Body of pancreas (tissue), 4 donors: ENCODE measurements around the gene GRK4. TPM values are rescaled to one million over a fixed set of nuclear protein-coding genes. Genes with fewer than 3 reads are reported as not detected.

Experiments used
- ATAC-seq: fragments of 150-250 bp; one replicate; pipeline ENCODE4 v1.9.1; 2016
- DNase-seq, 4 donors: peaks; one replicate each; pipeline ENCODE4 v3.0.0-alpha.2; 2019
- H3K27ac ChIP-seq, 4 donors: fragments of 200-600 bp; sonication (generic); 1 replicate in 3 of 4; 2 replicates in 1 of 4; pipeline versions ENCODE4 v1.5.1 to v1.6.1; 2016 to 2019; ENCODE audit warnings: mild to moderate bottlenecking in 1 of 4, mixed read lengths in 1 of 4, moderate library complexity in 1 of 4
- H3K27me3 ChIP-seq, 2 donors: fragments of 200-600 bp; sonication (generic); one replicate each; pipeline ENCODE4 v1.6.0; 2016; ENCODE audit warnings: mild to moderate bottlenecking in 1 of 2
- H3K36me3 ChIP-seq, 2 donors: fragments of 200-600 bp; sonication (generic); replicated peaks in 1 of 2; 2 replicates each; pipeline ENCODE4 v1.5.1; 2016; ENCODE audit warnings: low read depth in 2 of 2; ENCODE audit not compliant: insufficient read depth in 1 of 2
- H3K4me1 ChIP-seq: fragments of 200-600 bp; sonication (generic); one replicate; pipeline ENCODE4 v1.6.0; 2016
- H3K4me3 ChIP-seq, 2 donors: fragments of 200-600 bp; sonication (generic); 1 replicate in 1 of 2; 2 replicates in 1 of 2; pipeline ENCODE4 v1.5.1; 2016 to 2019
- H3K9me3 ChIP-seq, 3 donors: fragments of 200-600 bp; sonication (generic); 1 replicate in 2 of 3; 2 replicates in 1 of 3; pipeline ENCODE4 v1.5.1; 2016
- POLR2A ChIP-seq, 3 donors: fragments of 450-650 bp; IDR thresholded peaks; one replicate each; pipeline ENCODE4 v1.6.1; 2016; ENCODE audit warnings: antibody characterized with exemption in 3 of 3, mild to moderate bottlenecking in 2 of 3
- WGBS, 2 donors: methylation state at CpG; one replicate each; pipeline ENCODE4 v1.1.5; 2017; 5-methylcytosine and 5-hydroxymethylcytosine counted together
- intact Hi-C: fragments of 100-400 bp; cut with DNase I; formaldehyde crosslinking; loops from one replicate; pipeline ENCODE4 v1.15.1; 2023
- total RNA-seq, 2 donors: library from RNA; depleted of rRNA; stranded (reverse); fragments of >200 nt; gene quantifications; one replicate each; pipeline ENCODE4 v1.1.0, GENCODE V29; 2016
- TF ChIP-seq, protein P1 (sequence below), 7 experiments: fragments of 450-650 bp in 4 of 7; fragments of 200-600 bp in 3 of 7; sonication (generic) in 3 of 7; IDR thresholded peaks; one replicate each; pipeline ENCODE4 v1.5.1; 2016 to 2019; ENCODE audit warnings: antibody characterized with exemption in 7 of 7

GRK4 gene
- total RNA-seq, 2 donors from 2014 or later, result 6.5 to 14.5 TPM

DNA sequence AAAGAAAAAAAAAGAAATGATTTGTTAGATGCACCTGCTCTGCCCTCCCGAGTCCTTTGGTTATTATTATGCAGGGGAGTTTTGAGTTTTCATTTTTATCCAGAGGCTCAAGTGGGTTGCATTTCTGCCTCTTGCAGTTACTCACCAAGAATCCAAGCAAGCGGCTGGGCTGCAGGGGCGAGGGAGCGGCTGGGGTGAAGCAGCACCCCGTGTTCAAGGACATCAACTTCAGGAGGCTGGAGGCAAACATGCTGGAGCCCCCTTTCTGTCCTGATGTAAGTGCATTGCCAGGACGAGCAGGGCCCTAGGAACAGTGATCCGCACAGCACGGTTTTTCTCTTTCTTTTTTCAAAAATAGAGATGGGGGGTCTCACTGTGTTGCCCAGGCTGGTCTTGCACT is 71.9 kb downstream of the GRK4 start:
- Histone ChIP-seq H3K27me3 (no peaks in the 10 kb centered on the region), H3K4me3 (no peak overlapping the region), H3K27ac (no peak overlapping the region), H3K4me1 (peaks cover 7% of the 10 kb centered on the region), H3K36me3 (no peaks in the 10 kb centered on the region), H3K9me3 (no peaks in the 10 kb centered on the region)
- ATAC-seq (no peak), DNase-seq (no peak)
- WGBS, 2 donors, result 82 to 85% methylated on average over 8 of the region's 8 CpGs
- intact Hi-C loops, result loop anchor here (10.0 kb wide), 2 partner anchors 50 to 270 kb away; no protein-coding TSS in a partner anchor
- TF ChIP-seq, protein P1, sequence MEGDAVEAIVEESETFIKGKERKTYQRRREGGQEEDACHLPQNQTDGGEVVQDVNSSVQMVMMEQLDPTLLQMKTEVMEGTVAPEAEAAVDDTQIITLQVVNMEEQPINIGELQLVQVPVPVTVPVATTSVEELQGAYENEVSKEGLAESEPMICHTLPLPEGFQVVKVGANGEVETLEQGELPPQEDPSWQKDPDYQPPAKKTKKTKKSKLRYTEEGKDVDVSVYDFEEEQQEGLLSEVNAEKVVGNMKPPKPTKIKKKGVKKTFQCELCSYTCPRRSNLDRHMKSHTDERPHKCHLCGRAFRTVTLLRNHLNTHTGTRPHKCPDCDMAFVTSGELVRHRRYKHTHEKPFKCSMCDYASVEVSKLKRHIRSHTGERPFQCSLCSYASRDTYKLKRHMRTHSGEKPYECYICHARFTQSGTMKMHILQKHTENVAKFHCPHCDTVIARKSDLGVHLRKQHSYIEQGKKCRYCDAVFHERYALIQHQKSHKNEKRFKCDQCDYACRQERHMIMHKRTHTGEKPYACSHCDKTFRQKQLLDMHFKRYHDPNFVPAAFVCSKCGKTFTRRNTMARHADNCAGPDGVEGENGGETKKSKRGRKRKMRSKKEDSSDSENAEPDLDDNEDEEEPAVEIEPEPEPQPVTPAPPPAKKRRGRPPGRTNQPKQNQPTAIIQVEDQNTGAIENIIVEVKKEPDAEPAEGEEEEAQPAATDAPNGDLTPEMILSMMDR (IDR thresholded peaks at IDR 0.05), result no peak
- no peak for TF ChIP-seq POLR2A (IDR thresholded peaks at IDR 0.05)

DNA sequence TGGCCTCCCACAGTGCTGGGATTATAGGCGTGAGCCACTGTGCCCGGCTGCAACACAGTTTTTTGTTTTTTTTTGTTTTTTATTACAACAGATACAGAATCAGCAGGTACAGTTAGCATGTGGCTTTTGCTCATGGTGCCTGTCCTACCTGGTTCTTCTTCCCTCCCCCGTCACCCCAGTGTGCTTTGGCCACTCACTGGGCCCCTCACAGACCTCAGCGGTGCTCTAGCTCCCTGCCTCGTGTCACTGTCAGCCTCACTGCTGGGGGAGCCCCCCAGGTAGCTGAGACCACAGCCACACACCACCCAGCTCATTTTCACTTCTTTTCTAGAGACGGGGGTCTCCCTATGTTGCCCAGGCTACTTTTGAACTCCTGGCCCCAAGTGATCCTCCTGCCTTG is 72.3 kb downstream of the GRK4 start:
- no peak for ATAC-seq
- TF ChIP-seq POLR2A (IDR thresholded peaks at IDR 0.05), result no peak
- TF ChIP-seq, protein P1 (IDR thresholded peaks at IDR 0.05), result no peak
- WGBS, 2 donors, result 88 to 94% methylated on average over 6 of the region's 6 CpGs
- no peak overlapping the region for H3K4me3 ChIP-seq
- H3K27me3 ChIP-seq, result no peaks in the 10 kb centered on the region
- H3K4me1 ChIP-seq, result peaks cover 7% of the 10 kb centered on the region
- no peak for DNase-seq
- H3K36me3 ChIP-seq, result no peaks in the 10 kb centered on the region
- no peaks in the 10 kb centered on the region for H3K9me3 ChIP-seq
- no peak overlapping the region for H3K27ac ChIP-seq
- intact Hi-C loops, result loop anchor here (10.0 kb wide), 2 partner anchors 51 to 271 kb away; no protein-coding TSS in a partner anchor

DNA sequence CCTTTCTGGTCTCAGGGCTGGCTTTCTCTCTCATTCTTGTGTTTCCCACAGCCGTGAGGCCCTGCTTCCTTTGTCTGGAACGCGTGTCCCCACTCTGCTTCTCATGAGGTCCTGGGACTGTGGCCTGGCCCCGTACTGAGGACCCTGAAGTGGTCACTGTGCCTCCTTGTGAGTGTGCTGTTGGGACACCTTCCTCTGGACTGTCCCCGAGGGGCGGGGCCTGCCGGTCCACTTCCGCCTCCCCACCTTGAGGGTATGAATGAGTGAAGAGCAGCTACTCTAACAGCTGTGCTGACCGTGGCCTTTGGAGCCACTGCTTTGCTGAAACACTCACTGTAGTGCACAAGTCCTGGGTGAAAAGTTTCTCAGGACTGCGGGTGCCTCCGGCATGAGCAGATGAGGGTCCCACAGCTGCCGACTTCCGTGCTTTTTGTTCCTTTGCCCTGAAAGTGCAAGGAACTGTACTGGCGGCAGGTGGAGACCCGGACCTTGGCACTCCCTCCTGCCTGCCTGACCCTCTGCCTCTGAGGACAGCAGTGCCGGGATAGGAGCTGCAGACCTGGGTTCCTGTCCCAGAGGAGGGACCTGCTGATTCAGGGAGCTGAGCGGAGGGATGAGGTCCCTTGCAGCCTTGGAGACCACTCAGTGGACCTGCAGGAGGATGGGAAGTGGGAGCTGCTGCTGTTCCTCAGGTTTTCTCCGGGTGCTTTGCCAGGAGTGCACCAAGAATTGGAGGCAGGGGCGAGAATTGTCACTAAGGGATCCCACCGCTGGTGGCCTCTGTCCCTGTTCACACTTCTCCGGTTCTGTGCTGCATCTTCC is 73.0 kb downstream of the GRK4 start:
- ATAC-seq, result no peak
- TF ChIP-seq, protein P1 (IDR thresholded peaks at IDR 0.05), result no peak
- TF ChIP-seq POLR2A (IDR thresholded peaks at IDR 0.05), result no peak
- no peak for DNase-seq
- 87 to 88% methylated on average over 12 to 20 of the region's 21 CpGs for WGBS, 2 donors
- no peaks in the 10 kb centered on the region for H3K9me3 ChIP-seq
- H3K4me3 ChIP-seq, result no peak overlapping the region
- no peak overlapping the region for H3K27ac ChIP-seq
- H3K36me3 ChIP-seq, result no peaks in the 10 kb centered on the region
- peaks cover 7% of the 10 kb centered on the region for H3K4me1 ChIP-seq
- H3K27me3 ChIP-seq, result no peaks in the 10 kb centered on the region
- intact Hi-C loops, result loop anchor here (10.0 kb wide), 2 partner anchors 52 to 272 kb away; no protein-coding TSS in a partner anchor

DNA sequence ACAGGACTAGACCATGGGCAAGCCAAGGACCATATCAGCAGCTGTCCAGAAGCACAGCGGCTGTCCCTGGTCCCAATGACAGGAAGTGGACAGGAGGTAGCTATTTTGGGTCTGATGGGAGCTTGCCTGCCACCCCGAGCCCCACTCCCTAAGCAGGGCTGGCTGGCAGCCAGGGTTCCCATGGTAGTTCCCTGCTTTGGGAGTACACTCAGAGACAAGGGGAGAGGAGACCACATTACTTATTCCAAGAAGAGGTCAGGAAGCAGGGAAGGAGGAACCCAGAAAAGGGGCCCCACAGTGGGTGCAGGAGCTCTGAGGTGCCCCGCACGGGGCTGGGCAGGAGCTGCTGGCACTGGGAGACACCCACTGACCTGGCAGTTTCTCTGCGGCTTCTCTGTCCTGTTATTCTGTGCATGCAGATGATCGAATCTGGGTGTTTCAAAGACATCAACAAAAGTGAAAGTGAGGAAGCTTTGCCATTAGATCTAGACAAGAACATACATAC is 74.6 kb downstream of the GRK4 start:
- Histone ChIP-seq H3K27me3 (no peaks in the 10 kb centered on the region), H3K36me3 (no peaks in the 10 kb centered on the region), H3K9me3 (no peaks in the 10 kb centered on the region), H3K4me1 (peaks cover 17% of the 10 kb centered on the region), H3K4me3 (no peak overlapping the region), H3K27ac (no peak overlapping the region)
- DNase-seq (peak in 2 of 4 donors; percentile 8 to 15), ATAC-seq (no peak)
- intact Hi-C loops, result loop anchor here (10.0 kb wide), 2 partner anchors 53 to 273 kb away; no protein-coding TSS in a partner anchor
- WGBS, 2 donors, result 51 to 61% methylated on average over 6 of the region's 6 CpGs
- no peak for TF ChIP-seq POLR2A (IDR thresholded peaks at IDR 0.05)
- TF ChIP-seq, protein P1 (IDR thresholded peaks at IDR 0.05), result no peak
